Measurements from ENCODE around the gene ELK4. TPM values are rescaled to one million over a fixed set of nuclear protein-coding genes. Genes with fewer than 3 reads are reported as not detected.

The ELK4 gene
- total RNA-seq, 2 donors from 2014 or later = 36.3 to 39.1 TPM

DNA sequence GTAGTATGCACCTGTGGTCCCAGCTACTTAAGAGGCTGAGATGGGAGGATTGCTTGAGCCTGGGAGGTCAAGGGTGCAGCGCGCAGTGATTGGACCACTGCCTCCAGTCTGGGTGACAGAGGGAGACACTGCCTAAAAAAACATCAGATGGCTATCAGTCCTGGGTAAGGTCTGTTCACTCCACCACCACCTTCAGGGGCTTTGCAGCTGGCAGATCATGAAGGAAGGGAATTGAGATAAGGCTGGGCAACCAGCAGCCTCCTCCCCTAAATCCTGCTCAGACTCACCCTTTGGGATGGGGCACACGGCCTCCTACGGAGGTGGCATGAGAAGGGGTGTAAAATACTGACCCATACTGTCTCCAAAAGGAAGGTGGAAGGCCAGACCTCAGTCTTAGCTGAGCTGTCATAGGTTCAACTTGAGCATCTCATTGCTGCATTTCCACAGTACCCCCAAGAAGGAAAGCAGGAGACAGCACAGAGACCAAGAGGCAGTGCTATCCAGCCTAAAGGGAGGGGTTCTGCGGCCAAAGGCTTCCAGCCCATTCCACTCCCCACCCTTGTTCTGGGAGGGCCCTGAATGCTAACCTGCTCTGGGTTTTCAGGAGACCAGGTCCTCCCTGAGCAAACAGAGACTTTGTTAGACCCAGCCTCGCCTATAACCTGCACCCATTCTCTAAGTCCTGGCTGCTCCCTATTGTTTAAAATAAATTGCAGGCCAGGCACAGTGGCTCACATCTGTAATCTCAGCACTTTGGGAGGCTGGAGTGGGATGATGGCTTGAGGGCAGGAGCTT, 34.8 kb upstream of the ELK4 start:
- intact Hi-C loops (cut with DNase I) = loop anchor here (10.0 kb wide), 3 partner anchors 48 to 438 kb away; no protein-coding TSS in a partner anchor
- no peak for ATAC-seq

DNA sequence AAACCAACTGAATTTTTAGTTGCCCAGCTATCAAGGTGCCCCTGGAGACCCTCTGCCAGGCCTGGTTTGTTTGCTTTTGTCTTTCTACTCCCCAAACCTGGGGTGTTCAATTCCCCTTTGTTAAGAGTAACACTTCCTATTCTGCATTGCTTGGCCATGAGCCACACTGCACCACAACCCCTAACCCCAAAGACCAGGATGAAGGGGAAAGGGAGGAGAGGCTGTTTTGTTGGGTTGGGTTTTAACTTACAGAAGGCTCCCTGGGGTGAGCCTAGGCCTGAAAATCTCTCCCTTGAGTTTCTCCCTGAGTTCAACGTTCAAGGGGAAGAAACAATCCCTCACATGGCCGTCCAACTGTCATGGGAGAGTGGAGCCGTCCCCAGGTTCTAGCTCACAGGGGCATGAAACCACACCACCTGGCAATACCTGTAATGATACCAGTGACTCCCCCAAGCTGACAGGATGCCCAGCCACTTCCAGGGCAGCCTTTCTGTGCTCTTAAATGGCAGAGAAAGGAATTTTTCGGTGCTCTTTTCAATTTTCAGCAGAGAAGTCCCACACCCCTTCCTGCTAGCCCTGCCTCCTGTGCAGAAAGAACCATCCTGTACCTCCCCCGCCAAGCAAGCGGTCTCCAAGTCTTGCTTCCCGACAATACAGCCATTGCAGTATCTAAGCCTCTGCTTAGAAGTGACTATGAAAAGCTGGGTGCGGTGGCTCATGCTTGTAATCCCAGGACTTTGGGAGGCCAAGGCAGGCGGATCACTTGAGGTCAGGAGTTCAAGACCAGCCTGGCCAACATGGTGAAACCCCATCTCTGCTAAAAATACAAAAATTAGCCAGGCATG, 33.6 kb upstream of the ELK4 start:
- ATAC-seq (no peak), DNase-seq (no peak)
- intact Hi-C loops (cut with DNase I) = loop anchor here (10.0 kb wide), 3 partner anchors 49 to 439 kb away; no protein-coding TSS in a partner anchor

More for the DNA sequence above, 34.8 kb upstream of the ELK4 start:
- no peak for DNase-seq

DNA sequence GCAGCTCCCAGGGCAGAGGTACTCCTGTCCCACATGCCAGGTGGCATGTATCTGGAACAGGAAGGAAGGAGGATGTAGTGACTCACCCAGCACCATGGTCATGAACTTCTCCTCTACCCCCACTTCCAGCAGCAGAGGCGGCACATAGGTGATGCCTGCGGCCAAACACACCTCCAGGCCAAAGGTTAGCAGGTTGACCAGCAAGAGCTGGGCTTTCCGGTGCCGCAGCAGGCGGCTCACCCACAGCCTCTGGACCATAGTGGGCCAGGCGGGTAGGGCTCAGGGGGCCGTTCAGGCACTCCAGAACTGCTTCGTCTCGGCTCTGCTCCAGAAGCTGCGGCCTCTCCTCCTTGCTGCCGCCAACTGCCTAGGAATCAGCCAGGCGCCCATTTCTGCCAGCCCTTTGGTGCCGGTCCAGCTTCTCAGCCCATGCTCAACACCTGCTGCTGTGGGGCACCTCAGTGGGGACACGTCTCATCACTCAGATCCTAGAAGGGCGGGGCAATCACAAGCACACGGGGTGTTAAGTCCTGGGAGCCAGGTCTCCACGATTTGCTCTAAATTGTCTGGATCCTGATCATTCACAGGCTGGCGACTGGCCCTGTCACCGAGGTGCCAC, 32.7 kb upstream of the ELK4 start:
- ATAC-seq (peak in 1 of 2 donors; percentile 5), DNase-seq (no peak)
- intact Hi-C loops (cut with DNase I) = loop anchor here (5.0 to 10.0 kb wide), 4 partner anchors 50 to 440 kb away; no protein-coding TSS in a partner anchor

DNA sequence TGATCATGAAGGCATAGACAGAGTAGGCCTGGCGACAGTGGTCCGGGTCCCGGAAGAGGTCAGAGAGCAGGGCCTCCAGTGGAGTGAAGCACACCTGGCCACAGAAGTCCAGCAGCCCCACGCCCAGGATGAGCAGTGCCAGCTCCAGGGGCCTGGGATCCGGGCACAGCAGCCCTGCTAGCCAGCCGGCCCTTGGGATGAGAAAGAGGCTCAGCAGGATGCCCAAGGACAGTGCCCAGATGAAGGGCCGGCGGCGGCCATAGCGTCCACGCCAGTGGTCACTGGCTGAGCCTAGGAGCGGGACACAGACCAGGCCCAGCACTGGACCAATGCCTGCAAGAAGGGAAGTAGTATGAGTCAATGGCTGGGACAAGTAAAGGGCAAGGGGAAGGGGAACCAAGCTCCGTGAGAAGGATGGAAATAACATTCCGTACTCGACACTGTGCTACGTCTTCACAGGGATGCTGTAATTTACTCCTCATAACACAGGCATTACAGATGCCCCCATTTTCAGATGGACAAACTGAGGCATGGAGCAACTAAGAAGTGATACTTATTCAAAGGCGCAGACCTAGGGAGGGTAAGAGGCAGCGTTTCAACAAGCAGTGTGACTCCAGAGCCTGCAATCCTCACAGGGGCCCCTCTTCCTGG, 31.6 kb upstream of the ELK4 start:
- intact Hi-C loops (cut with DNase I) = loop anchor here (5.0 to 10.0 kb wide), 4 partner anchors 51 to 441 kb away; no protein-coding TSS in a partner anchor
- DNase-seq (no peak), ATAC-seq (no peak)

DNA sequence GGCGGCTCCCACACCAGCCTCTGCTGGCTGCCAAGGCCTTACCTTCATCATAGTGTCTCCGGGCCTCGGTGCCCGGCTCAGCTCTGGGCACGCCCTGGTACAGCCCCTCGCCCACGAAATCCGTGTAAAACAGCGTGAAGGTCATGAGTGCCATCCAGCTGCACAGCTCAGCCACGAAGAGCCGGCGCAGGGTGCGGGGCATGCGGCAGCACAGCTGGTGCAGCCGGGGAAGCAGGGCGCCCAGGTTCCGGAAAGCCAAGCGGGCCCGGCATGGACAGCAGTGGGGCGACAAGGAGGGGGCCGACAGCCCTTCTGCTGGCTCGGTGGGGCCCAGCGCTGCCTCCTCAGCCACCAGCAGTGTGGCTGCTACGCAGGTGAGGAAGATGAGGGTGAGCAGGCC, 31.0 kb upstream of the ELK4 start:
- intact Hi-C loops (cut with DNase I) = loop anchor here (5.0 to 10.0 kb wide), 4 partner anchors 52 to 442 kb away; no protein-coding TSS in a partner anchor
- ATAC-seq (no peak), DNase-seq (no peak)

DNA sequence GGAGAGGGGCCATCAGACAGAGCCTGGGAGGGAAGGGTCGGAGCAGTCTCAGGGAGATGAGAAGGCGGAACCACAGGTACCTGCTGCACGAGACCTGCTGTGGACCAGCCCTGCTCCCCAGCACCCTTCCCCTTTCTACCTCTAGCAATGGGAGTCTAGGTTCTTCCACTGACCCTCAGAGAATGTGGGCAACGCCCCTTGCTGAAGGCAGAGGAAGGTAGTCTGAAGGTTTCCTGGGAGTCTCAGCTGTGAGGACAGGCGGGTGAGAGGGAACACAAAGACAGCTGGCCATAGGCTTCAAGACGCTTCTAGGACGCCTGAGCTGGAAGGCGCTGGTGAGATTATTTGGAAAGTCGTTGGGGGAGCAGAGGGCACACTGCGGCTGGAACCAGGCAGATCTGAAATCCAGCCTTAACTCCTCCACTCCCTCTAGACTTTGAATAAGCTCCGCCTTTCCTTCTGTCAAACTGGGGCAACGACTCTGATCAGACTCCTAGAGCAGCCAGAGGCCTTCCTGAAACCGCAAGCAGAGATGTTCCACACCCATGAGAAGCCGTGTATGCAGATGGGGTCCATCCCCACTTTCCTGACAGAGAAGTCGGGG, 30.4 kb upstream of the ELK4 start:
- DNase-seq (no peak), ATAC-seq (no peak)
- intact Hi-C loops (cut with DNase I) = loop anchor here (5.0 to 10.0 kb wide), 4 partner anchors 53 to 443 kb away; no protein-coding TSS in a partner anchor

DNA sequence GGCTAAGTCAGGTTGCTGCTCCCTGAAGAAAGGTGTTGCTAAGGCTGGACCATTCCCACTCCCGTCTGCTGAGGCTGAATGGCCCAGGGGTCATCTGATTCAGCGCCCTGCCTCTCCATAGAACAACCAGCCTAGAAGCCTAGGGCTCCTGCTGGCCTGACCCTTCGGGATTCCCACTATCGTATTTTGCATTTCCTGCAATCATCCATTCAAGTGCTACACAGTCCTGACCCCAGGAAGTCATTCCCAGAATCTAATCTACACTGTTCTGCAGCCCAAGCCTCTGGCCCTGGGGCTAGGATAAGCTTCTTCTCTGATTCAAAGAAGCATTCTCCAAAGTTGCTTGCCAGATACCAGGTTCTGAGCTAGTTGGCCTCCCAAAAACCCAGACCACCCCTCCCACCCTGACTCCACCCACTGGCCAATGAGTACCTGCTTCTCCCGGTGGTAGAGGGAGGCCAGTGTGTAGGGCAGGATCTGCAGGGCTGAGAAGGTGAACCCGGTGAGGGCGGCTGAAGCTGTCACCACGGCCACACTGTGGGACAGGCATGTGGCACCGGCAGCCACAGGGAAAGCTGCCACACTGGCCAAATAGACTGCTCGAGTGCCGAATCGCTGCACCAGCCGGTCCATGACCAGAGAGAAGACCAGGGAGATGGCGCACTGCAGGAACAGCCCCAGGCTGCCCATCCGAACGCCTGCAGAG, 29.8 kb upstream of the ELK4 start:
- no peak for ATAC-seq
- intact Hi-C loops (cut with DNase I) = loop anchor here (5.0 to 10.0 kb wide), 4 partner anchors 53 to 443 kb away; no protein-coding TSS in a partner anchor
- no peak for DNase-seq

DNA sequence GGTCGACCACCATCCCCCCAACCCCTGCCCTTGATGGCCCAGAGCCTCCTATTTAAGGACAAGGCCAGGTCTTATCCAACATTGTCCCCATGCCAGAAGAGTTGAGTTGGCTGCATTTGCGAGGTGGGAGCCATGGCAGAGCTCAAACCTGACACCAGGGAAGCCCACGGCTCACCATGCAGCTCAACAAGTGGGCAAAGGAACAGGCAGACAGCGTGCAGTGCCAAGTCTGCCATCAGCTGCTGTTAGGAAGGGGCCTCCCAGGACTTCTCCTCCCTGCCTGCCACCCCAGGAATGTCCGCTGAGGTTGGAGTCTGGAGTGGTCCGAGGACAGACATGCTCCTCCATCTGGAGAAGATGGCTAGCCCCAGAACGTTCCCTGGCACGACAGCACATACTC, 28.6 kb upstream of the ELK4 start:
- intact Hi-C loops (cut with DNase I) = loop anchor here (5.0 to 10.0 kb wide), 4 partner anchors 54 to 444 kb away; no protein-coding TSS in a partner anchor
- no peak for DNase-seq
- ATAC-seq = no peak

DNA sequence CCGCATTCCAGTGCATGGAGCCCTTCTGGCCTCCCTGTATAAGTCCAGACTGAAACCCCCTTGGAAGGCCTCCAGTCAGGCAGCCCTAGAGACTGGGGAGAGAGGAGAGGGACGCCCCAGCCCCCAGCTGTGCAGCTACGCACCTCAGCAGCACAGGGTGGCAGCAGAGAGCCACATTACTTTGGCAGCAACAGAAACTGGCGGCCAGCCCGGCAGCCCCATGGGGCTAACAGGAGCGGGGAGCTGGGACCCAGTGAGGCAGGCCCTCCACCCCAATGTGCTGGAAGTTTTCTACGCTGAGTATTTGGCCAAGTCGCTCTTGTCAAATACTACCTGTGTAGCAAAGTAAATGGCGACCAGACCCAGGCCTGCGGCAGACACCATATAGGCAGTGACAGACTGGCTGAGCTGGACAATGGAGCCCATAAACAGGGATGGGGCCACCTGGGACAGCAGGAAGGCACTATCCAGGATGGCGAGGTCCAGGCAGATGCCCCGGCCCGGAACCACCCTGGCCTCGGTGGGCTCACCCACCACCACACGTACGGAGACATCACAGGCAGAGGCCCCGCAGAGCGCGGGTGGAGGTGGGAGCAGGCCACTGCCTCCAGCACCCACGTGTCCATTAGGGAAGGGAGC, 27.3 kb upstream of the ELK4 start:
- DNase-seq (peak; percentile 86), ATAC-seq (peak; percentile 81)
- intact Hi-C loops (cut with DNase I) = loop anchor here (1.0 to 10.0 kb wide), 4 partner anchors 51 to 132 kb away; no protein-coding TSS in a partner anchor

DNA sequence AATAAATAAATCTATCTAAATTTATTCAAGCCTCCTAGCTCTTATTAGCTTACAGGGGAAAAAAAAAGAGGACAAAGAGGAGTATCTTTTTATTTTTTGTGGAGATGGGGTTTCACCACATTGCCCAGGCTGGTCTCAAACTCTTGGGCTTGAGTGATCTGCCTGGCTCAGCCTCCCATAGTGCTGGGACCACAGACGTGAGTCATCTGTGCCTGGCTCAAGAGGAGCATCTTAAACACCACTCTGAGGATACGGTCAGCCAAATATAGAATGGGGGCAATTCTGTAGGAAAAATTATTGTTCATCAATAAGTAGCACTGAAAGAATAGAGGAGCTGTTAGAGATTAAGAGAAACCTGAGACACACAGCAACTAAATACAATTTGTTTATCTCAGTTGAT, 24.4 kb upstream of the ELK4 start:
- intact Hi-C loops (cut with DNase I) = loop anchor here (5.0 to 10.0 kb wide), 2 partner anchors 121 to 129 kb away; no protein-coding TSS in a partner anchor
- DNase-seq (no peak), ATAC-seq (no peak)

DNA sequence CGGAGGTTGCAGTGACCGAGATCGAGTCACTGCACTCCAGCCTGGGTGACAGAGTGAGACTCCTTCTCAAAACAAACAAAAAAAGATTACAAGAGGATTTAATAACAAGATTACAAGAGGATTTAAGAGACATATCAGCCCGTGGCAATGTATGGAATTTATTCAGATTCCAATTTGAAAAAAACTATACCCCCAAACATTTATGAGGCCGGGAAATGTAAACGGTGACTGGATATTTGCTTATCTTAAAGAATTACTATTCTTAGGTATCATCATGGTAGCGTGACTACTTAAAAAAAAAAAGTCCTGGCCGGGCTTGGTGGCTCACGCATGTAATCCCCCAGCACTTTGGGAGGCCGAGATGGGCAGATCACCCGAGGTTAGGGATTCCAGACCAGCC, 21.2 kb upstream of the ELK4 start:
- DNase-seq = no peak
- intact Hi-C loops (cut with DNase I) = loop anchor here in 1 of 2 donors (10.0 kb wide), 1 partner anchor 118 kb away; no protein-coding TSS in a partner anchor

DNA sequence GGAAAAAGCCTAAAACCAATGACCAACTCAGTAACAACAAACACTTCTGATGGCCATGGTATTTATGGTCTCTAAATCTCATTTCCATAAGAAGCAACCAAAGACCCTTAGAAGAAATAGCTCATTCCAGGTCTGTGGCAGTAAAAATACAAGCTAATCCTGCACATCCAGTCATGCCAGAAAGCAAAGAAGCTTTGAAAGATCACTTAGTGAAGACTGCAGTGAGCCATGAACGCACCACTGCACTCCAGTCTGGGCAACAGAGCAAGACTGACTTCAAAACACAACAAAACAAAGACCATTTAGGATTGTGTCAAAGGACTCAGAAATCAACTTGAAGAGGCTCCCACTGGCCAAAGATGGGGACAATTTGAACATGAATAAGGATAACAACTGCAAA, 18.4 kb upstream of the ELK4 start:
- no peak for DNase-seq
- intact Hi-C loops (cut with DNase I) = loop anchor here in 1 of 2 donors (10.0 kb wide), 1 partner anchor 115 kb away; no protein-coding TSS in a partner anchor
- no peak for ATAC-seq

More for the DNA sequence above, 21.2 kb upstream of the ELK4 start:
- no peak for ATAC-seq

DNA sequence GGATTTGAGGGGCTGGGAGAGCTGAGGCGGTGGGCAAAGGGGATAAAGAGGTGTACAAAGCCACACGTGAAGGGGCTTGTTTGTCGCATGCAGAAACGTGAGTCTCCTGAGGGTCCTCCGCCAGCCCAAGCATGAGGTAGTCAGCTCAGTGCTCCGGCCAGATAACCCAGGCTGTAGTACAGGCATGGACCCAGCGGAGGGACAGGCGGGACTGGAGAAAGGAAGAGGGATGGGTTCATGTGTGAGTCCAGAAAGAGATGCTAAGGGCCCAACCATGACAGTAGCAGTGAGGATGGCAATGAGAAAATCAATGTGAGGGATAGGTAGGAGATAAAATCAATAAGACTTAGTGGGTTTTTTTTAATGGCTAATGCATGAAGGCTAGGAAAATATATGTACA, 13.7 kb upstream of the ELK4 start:
- intact Hi-C loops (cut with DNase I) = no loop called here
- DNase-seq (no peak), ATAC-seq (no peak)

DNA sequence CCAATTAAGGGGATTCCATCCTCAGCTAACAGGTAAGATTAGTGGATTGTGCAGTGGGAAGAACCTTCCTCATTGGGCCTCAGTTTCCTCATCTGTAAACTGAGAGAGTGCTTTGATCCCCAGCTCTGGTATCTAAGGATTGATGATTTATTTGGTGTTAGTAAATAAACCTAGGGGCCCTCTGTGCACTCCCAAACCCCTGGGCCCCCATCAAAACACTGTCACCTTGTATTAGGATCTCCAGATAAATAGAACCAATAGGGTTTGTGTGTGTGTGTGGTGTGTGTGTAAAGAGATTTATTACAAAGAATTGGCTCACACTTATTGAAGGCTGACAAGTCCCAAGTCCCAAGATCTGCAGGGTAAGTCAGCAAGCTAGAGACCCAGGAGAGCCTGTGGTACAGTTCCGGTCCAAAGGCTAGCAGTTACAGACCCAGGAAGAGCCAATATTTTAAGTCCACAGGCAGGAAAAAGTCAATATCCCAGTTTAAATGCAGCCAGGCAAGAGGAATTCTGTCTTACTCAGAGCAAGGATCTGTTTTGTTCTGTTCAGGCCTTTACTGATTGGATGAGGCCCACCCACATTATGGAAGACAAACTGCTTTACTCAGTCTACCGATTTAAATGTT, 11.0 kb upstream of the ELK4 start:
- intact Hi-C loops (cut with DNase I) = no loop called here
- ATAC-seq = no peak
- DNase-seq = no peak

DNA sequence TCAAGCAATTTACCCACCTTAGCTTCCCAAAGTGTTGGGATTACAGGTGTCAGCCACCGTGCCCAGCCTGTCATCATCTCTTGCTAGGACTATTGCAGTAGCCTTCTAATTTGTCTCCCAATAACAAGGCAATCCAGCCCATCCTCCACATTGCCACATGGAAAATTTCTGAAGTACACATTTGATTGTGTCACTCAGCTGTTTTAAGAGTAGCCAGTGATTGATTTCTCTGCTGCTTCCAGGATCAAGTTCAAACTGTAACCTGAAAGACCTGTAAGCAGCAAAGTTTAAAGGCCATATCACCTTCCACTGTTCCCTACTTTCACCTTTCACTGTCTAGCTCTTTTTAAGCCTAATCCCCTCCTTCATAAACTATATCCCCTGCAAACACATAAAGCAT, 7.8 kb upstream of the ELK4 start:
- intact Hi-C loops (cut with DNase I) = loop anchor here in 1 of 2 donors (10.0 kb wide), 1 partner anchor 105 kb away; no protein-coding TSS in a partner anchor
- no peak for ATAC-seq

DNA sequence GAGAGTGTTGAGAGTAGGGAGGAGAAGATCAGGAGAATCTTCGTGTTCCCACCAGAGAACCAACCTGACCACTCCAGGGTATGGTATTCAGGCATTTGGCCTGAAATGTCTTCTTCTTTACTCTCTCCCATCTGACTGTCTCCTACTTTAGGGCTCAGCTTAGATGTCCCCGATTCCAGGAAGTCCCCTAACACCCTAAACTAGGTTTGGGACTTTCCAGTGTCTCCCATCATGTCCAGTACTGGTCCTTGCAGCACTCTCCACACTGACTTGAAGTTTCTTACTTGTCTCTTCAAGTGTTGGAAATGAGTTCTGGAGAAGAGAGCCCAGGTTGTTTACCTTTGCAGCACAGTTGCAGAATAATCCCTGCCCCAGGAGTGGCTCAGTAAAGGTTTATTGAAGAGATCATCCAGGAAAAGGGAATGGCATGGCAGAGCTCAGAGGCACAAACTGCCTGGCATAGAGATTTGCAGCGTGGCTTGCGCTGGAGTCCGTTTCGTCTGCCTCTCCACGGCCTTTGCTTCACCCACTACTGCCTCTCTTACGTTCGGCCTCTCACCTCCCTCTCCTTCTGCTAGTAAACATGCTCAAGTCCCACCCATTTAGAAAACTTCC, 6.2 kb upstream of the ELK4 start:
- ATAC-seq = no peak
- intact Hi-C loops (cut with DNase I) = loop anchor here in 1 of 2 donors (10.0 kb wide), 1 partner anchor 103 kb away; no protein-coding TSS in a partner anchor
- no peak for DNase-seq

More for the DNA sequence above, 7.8 kb upstream of the ELK4 start:
- no peak for DNase-seq
